DMS79 (cell line): ENCODE data around the gene GAL3ST2.
"Not testable (repeated sequence)": the region's sequence is repeated elsewhere in the genome, so short reads cannot be mapped to it uniquely, and the experiment has no call there.

Experiments used
- DNase-seq: peaks from one replicate; lab custom pipeline; 2025; lab: John Stamatoyannopoulos, UW

The GAL3ST2 gene

DNA sequence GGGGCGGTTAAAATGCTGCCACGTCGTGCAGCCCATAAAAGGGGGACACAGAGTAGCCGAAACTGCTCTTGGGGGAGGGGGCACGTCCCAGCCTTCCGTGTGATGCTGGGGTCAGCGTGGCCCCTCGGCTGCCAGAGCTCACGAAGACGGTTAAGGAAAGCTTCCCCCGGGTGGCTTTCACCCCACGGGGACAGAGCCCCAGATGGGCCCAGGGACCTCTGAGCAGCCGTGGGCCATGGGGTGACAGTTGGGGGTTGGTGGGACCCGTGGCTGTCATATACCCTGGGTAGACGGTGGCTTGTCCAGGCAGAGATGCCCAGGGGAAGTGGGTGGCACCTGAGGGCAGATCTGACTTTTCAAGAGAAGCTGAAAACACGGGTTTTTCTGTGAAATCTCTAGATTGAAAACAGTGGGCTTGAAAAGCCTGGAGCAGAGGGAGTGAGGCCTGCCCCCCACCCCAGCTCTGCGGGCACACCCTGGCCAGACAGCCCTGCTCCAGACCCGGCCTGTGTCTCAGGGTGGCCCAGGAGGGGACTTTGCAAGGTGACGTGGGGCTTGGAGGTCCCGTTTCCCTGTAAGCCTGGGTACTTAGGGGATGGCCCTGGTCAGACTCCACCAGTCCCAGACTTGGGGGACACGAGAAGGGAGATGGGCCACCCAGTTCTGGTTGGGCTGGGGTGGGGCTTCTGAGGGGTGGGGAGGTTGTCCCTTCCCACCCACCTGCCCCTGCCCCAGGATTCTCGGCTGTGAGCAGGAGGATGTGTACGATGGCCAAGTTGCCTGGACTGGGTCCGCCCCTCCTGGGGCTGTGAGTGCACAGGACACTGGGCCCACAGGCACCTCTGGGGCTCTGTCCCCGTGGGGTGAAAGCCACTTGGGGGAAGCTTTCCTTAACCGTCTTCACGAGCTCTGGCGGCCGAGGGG, 33.0 kb downstream of the GAL3ST2 start:
- DNase-seq, result no peak

DNA sequence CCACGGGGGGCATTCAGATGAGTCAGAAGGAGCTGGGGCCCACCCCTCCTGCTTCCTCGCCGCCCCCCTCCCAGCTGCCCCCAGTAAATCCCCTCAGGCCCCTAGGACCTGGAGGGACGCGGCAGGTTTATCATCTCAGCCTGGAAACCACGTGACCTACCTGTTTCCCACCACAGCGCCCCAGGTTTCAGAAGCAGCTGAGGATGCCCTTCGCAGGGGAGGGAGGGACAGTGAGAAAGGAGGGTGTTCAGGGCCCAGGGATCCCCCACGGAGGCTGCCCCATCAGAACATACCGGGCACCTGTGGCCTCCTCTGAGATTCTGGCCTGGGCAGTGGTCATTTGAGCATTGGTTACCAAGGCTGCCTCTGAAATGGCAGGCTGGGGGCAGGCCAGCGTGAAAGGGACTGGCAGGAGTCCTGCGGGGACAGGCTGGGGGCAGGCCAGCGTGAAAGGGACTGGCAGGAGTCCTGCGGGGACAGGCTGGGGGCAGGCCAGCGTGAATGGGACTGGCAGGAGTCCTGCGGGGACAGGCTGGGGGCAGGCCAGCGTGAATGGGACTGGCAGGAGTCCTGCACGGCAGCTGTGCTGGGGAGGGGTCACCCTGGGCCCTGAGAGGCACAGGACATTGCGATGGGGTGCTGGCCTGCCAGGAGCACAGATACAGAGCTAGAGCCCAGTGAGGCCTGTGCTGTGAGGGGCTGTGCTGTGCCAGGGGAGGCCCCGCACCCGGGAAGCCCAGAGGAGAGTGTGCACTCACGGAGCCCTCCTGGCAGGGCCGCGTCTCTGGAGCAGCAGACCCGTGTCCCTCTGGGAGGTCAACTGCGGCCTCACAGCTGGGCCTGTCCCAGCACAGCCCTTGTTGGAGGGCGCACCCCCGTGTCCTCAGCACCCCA, 33.9 kb downstream of the GAL3ST2 start:
- no peak for DNase-seq

DNA sequence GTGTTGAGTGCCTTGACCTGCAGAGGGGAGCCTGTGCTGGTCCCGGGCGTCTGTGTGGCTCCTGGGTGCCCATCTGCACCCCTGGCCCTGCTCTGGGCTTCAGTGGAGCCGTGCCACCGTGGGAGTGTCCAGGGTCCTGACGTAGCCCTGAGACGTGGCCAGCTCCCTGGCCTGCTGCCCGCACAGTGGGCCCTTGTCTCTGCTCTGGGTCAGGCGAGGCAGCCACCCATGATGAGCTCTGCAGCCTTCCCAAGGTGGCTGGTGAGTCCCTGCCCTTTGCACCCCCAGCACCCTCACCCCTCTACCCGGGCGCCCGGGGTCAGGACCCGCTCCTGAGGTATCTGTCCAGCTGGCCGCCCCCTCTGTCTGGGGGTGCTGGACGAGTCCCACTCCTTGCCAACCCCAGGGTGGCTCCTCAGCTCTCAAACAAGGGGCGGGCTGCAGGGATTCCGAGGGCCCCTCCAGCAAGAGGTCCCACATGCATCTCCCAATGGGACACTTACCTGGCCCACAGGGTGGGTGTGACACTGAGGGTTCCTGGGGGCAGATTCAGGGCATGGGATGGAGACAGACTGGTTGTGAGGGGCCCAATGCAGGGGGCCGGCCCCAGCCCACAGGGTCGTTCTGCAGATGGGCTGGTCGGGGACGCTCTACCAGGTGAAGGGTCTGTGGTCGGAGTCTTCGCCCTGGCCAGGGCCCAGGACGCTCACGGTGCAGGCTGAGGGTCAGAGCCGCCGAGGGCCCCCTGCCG, 34.8 kb downstream of the GAL3ST2 start:
- DNase-seq, result no peak

DNA sequence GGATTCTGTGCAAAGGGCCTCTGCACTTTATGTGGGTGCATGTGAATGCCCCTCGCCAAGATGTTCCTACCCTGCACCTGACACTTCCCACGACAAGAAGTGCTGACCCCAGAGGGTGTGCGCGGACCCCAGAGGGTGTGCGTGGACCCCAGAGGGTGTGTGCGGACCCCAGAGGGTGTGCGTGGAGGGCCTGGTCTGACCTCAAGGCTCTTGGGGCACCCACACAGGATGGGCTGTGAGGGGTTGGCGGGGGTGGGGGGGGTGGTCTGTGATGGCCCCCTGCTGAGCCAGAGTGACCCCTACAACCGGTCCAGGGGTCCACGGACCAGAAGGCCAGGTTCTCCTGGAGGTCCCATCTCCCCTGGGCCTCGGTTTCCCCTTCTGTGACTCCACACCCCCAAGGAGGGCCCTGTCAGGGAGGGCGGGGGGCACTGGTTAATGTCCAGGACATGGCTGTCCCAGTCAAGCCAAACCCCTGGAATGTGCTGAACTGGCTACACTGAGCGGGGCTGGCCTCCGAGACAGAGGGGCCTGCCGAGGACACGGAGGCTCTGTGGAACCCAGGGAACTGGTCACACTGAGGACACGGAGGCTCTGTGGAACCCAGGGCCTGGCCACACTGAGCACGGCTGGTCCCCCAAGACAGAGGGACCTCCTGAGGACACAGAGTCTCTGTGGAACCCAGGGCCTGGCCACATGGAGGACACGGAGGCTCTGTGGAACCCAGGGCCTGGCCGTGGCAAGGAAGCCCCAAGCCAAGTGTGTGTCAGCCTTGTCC, 35.5 kb downstream of the GAL3ST2 start:
- no peak for DNase-seq

DNA sequence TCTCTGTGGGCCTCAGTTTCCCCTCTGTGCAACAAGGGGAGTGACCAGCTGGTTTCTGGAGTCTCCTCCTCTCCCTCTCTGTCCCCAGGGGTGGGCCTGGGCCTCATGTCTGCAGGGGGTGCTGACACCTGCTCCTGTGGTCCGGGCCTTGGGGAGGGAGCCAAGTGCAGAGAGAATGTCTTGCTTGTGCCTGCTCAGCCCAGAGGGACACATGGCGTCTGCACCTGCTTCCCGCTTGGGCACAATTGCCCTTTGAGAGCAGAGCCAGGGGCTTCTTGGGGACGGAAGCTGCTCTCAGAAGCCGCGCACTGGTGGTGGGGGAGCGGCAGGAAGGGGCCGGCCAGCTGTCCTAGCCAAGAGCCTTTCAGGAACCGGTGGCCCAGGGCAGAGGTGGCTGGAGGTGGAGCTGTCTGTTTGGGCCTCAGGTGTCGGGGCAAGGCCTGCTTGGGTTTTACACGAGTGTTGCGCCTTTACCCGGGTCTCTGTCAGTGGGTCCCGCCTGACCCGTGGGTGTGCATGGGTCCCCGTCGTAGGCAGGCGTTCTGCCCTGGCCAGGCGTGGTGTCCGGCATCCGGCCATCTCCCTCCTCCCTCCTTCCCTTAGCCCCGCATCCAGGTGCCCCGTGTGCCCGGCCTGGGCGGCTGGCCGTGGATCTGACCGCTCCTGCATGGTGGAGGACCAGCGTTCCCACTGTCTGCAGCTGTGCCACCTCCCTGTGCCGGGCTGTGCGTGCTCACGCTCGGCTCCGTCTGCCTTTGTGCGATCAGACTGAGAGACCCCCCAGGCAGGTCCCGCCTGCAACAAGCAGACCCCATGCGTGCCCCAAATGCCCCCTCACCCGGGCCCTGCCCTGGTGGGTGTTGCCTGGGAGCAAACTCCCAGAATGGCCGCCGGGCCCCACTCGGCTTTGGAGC, 36.4 kb downstream of the GAL3ST2 start:
- DNase-seq, result no peak

DNA sequence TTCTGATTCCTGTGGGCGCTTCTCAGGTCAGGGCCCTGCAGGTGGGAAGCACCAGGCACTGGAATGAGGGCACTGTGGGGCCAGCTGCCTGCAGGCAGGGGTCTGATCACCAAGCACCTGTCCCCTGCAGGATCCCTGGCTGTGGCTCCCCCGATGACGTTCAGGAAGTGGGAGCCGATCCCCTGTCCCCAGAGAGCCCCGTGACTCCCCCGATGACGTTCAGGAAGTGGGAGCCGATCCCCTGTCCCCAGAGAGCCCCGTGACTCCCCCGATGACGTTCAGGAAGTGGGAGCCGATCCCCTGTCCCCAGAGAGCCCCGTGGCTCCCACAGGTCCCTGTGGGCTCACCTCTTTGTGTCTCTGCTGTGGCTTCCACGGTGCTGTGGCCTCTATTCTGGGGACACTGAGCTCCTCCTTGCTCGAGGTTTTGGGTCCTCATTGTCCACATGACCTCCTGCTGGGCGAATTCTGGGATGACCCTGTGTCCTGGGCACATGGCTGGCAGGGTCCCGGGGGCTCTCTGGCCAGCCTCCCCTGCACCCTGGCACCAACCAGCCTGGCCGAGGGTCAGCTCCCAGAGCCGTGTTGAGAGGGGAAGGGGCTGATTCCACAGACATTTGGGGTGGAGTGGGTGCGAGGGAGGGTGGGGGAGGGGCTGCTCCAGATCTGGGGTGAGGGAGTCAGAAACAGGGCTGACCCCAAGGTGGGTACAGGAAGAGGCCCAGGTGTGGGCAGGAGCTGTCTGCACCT, 37.2 kb downstream of the GAL3ST2 start:
- DNase-seq, result no peak

DNA sequence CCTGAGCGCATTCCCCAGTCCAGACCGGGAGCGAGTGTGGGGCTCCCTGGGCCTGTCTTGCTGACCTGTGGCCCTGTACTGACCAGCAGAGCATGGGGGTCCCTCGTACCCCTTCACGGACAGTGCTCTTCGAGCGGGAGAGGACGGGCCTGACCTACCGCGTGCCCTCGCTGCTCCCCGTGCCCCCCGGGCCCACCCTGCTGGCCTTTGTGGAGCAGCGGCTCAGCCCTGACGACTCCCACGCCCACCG, 37.7 kb downstream of the GAL3ST2 start:
- no peak for DNase-seq

DNA sequence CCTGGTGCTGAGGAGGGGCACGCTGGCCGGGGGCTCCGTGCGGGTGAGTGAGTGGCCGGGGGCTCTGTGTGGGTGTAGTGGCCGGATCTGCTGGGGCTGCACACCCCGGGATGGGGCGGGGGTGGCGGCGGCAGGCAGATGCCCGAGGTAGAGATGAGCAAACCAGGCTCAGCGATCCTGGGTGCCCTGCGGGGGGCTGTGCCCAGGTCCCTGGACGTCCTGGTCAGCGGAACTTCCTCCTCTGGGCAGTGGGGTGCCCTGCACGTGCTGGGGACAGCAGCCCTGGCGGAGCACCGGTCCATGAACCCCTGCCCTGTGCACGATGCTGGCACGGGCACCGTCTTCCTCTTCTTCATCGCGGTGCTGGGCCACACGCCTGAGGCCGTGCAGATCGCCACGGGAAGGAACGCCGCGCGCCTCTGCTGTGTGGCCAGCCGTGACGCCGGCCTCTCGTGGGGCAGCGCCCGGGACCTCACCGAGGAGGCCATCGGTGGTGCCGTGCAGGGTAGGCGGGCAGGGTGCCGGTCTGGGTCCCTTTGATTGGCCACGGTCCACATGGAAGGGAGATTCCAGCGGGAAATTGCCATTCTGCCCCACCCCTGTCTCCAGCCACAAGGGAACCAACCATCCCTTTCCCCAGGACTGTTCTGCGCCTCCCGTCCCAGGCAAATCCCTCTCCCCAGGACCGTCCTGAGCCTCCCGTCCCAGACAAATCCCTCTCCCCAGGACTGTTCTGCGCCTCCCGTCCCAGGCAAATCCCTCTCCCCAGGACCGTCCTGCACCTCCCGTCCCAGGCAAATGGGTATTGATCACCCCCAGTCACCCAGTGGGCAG, 38.2 kb downstream of the GAL3ST2 start:
- DNase-seq, result no peak

DNA sequence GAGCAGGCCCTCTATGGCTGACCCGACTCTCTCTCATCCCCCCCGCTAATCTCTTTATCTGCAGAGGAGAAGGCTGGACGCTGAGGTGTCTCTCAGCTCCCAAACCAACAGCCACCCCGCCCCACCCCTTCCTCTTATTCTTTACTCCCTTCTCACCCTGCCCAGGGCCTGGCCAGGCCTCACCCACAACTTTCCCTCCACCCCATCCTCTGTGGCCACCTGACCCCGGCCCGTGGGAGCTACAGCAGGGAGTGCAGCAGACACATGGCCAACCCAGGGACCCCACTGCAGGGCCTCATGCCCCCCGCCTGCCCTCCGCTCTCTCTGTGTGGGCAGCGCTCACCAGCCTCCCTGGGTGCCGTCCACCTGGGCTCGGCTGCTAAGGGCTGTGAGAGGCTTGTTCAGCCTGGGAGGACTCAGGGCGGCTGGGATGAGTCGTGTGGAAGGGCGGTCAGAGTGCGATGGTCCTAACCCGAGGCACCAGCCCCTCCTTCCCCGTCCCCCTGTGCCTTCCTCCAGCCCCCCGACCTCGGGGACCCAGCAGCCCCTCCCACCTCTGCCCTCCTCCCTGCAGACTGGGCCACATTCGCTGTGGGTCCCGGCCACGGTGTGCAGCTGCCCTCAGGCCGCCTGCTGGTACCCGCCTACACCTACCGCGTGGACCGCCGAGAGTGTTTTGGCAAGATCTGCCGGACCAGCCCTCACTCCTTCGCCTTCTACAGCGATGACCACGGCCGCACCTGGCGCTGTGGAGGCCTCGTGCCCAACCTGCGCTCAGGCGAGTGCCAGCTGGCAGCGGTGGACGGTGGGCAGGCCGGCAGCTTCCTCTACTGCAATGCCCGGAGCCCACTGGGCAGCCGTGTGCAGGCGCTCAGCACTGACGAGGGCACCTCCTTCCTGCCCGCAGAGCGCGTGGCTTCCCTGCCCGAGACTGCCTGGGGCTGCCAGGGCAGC, 39.1 kb downstream of the GAL3ST2 start:
- no peak for DNase-seq

DNA sequence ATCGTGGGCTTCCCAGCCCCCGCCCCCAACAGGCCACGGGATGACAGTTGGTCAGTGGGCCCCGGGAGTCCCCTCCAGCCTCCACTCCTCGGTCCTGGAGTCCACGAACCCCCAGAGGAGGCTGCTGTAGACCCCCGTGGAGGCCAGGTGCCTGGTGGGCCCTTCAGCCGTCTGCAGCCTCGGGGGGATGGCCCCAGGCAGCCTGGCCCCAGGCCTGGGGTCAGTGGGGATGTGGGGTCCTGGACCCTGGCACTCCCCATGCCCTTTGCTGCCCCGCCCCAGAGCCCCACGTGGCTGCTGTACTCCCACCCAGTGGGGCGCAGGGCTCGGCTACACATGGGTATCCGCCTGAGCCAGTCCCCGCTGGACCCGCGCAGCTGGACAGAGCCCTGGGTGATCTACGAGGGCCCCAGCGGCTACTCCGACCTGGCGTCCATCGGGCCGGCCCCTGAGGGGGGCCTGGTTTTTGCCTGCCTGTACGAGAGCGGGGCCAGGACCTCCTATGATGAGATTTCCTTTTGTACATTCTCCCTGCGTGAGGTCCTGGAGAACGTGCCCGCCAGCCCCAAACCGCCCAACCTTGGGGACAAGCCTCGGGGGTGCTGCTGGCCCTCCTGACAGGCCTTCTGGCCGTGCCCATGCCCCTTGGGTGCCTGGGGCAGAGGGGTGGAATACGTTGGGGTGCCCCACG, 40.0 kb downstream of the GAL3ST2 start:
- no peak for DNase-seq

DNA sequence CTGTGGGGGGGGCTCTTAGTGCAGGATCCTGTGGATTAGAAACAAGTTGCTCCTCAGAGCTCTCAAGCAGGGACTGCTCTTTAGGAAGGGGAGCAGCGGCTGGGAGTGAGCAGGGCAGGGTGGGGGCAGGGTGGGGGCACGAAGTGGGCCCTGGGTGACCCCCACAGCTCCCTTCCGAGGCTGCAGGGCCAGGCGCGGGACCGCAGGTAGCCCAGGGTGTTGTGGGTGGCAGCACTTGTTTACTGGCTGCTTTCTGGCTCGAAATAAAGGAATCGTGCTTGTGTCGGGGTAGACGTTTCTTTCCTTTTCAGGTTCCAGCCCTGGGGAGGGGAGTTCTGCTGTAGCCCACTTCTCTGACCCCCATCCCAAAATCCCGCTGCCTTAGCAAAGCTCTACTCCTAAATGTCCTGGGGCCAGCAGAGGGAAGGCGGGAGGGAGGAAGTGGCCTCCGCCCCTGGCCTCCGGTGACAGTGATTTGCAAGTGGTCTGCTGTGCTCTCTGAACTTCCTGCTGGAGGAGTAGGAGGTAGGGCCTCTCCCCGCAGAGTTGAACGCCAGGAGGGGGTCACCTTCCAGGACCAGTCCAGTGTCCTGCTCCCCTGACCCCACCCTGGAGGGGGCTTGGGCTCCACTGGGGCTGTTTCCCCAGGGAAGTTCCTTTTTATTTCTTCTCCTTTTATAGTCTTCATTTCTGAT, 40.7 kb downstream of the GAL3ST2 start:
- DNase-seq, result no peak

DNA sequence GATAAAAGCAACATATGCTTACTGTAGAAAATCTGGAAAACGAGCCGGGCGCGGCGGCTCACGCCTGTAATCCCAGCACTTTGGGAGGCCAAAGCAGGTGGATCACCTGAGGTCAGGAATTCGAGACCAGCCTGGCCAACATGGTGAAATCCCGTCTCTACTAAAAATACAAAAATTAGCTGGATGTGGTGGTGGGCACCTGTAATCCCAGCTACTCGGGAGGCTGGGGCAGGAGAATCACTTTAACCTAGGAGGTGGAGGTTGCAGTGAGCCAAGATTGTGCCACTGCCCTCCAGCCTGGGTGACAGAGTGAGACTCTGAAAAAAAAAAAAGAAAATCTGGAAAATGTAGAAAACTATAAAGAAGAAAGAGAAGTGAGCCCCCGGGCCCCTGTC, 41.2 kb downstream of the GAL3ST2 start:
- DNase-seq, result not testable (repeated sequence)

DNA sequence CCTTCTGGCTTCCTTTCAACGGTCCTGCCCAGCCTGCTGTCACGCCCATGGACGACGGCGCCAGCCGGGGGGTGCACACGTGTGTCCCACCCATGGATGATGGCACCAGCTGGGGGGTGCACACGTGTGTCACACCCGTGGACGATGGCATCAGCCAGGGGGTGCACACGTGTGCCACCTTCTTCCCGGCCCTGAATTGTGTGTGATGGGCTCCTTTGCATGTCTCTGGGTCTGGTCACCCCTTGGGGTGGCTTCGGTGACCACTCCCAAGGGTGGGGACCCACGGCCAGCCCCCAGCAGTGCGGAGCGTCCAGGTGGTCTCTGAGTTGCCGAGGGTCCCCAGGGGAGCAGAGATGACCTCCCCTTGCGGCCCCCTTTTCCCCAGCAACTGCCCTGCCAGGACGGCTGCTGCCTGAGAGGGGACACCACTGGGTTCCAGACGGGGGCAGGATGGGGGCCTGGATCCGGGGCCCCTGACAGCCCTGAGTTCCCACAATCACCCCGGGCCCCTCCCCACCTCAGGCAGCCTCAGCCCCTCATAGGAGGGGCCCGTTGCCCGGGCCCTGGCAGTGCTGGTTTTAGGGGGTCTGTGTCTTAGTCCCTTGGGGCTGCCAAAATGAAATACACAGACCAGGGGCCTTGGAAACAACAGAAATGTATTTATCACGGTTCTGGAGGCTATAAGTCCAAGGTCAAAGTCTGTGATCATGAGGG, 41.8 kb downstream of the GAL3ST2 start:
- no peak for DNase-seq

DNA sequence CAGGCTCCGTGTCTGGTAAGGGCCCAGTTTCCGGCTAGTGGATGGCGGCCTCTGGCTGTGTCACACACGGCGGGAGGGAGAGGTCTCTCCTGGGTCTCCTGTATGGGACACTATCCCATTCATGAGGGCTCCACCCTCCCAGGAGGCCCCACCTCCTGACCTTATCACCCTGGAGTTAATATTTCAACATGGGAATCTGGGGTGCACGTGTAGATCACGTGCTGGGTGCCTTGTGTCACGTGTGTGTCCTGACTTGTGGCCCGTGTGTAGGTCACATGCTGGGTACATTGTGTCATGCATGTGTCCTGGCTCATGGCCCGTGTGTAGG, 42.3 kb downstream of the GAL3ST2 start:
- DNase-seq, result no peak

DNA sequence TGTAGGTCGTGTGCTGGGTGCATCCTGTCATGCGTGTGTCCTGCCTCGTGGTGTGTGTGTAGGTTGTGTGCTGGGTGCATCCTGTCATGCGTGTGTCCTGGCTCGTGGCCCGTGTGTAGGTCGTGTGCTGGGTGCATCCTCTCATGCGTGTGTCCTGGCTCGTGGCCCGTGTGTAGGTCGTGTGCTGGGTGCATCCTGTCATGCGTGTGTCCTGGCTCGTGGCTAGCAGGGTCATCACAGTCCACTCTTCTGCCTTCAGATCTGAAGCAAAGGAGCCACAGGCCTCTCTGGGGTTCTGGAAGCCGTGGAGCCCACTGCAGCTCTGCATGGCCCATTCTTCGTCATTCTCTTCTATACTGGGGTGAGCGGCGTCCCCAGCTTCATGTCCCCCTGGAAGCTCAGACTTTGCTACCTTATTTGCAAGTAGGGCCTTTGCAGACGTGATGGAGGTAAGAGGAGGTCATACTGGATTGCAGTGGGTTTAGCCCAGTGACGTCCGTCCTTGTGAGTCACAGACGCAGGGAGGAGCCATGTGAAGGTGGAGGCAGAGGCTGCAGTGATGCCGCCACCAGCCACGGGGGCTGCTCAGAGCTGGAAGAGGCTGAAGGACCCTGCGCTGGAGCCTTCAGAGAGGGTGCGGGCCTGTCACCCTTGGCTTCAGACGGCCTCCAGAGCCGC, 43.5 kb downstream of the GAL3ST2 start:
- not testable (repeated sequence) for DNase-seq
